Activated naive CD4-positive, alpha-beta T cell treated with anti-CD3 and anti-CD28 coated beads for 36 hours (primary cell): Measurements from ENCODE around the gene ALDH3B1. TPM values are rescaled to one million over a fixed set of nuclear protein-coding genes. Genes with fewer than 3 reads are reported as not detected.
"Not testable (repeated sequence)": the region's sequence is repeated elsewhere in the genome, so short reads cannot be mapped to it uniquely, and the experiment has no call there.

Experiments
- CTCF ChIA-PET: fragments of 350-600 bp; sonication (Branson Sonifier 250); formaldehyde crosslinking; loops from one replicate; lab custom pipeline; 2021; ENCODE audit warnings: antibody characterized with exemption; lab: Charles Lee
- DNase-seq: peaks from one replicate; pipeline ENCODE4 v3.0.0-alpha.2; 2020
- H3K27ac Mint-ChIP-seq: one replicate; pipeline ENCODE4 v1.8.0; 2021; ENCODE audit warnings: mild to moderate bottlenecking, mixed read lengths
- H3K27me3 Mint-ChIP-seq: one replicate; pipeline ENCODE4 v1.8.0; 2021; ENCODE audit warnings: low read depth, mixed read lengths
- H3K36me3 Mint-ChIP-seq: one replicate; pipeline ENCODE4 v1.8.0; 2021; ENCODE audit warnings: low read depth, mixed read lengths
- H3K4me1 Mint-ChIP-seq: one replicate; pipeline ENCODE4 v1.8.0; 2021; ENCODE audit warnings: low read depth, mixed read lengths
- H3K4me3 Mint-ChIP-seq: one replicate; pipeline ENCODE4 v1.8.0; 2021; ENCODE audit warnings: mild to moderate bottlenecking, moderate library complexity, mixed read lengths
- H3K9me3 Mint-ChIP-seq: one replicate; pipeline ENCODE4 v1.8.0; 2021; ENCODE audit warnings: mixed read lengths
- intact Hi-C: fragments of 100-400 bp; cut with micrococcal nuclease; formaldehyde crosslinking; loops from one replicate; pipeline ENCODE4 v1.15.1; 2023
- total RNA-seq, 2 experiments: library from RNA; stranded (reverse); gene quantifications; one replicate each; pipeline ENCODE4 v1.2.3, GENCODE V29; 2021

The ALDH3B1 gene
- total RNA-seq: not detected

- DNase-seq: no peak
- Mint-ChIP-seq H3K27ac (no peak within 1 kb of the TSS), H3K9me3 (no peaks in the 10 kb centered on the region), H3K27me3 (peaks cover 4% of the 10 kb centered on the region), H3K36me3 (no peaks in the 10 kb centered on the region), H3K4me3 (no peak within 1 kb of the TSS), H3K4me1 (peaks cover 10% of the 10 kb centered on the region)
- CTCF ChIA-PET: no interaction called here
- intact Hi-C loops: no loop called here
These were observed at the start of gene ALDH3B1 for GRCh38 chr11:68010090-68011041. Gene ALDH3B1 (plus strand): TSS chr11:68010327. CDS start chr11:68015298, 4,971 bp downstream.

DNA sequence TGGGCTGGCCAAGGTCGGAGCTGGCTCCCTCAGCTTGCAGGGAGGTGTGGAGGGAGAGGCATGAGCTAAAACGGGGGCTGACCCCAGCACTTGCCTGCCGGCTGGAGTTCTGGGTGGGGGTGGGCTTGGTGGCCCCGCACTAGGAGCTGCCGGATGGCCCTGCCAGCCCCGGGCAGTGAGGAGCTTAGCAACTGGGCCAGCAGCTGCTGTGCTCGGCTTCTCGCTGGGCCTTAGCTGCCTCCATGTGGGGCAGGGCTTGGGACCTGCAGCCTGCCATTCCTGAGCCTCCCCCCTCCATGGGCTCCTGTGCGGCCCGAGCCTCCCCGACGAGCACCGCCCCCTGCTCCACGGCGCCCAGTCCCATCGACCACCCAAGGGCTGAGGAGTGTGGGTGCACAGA, 46.9 kb upstream of the ALDH3B1 start:
- CTCF ChIA-PET: interaction anchor here (0.8 kb wide), 1 partner anchor 31 kb away, joined by 3 read pairs; no protein-coding TSS in a partner anchor
- H3K4me1 Mint-ChIP-seq, DNase-seq: not testable (repeated sequence)

DNA sequence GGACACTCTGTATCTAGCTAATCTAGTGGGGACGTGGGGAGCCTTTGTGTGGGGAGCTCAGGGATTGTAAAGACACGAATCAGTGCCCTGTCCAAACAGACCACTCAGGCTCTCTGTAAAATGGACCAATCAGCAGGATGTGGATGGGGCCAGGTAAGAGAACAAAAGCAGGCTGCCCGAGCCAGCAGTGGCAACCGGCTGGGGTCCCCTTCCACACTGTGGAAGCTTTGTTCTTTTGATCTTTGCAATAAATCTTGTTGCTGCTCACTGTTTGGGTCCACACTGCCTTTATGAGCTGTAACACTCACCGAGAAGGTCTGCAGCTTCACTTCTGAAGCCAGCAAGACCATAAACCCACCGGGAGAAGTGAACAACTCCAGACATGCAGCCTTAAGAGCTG, 46.2 kb upstream of the ALDH3B1 start:
- intact Hi-C loops, H3K9me3 Mint-ChIP-seq, DNase-seq, H3K27me3 Mint-ChIP-seq, H3K27ac Mint-ChIP-seq, H3K4me1 Mint-ChIP-seq, H3K36me3 Mint-ChIP-seq, H3K4me3 Mint-ChIP-seq: not testable (repeated sequence)
- CTCF ChIA-PET: interaction anchor here (0.8 kb wide), 1 partner anchor 30 kb away, joined by 3 read pairs; no protein-coding TSS in a partner anchor

More for the DNA sequence above, 46.9 kb upstream of the ALDH3B1 start:
- H3K4me3 Mint-ChIP-seq, intact Hi-C loops, H3K27ac Mint-ChIP-seq, H3K36me3 Mint-ChIP-seq, H3K9me3 Mint-ChIP-seq, H3K27me3 Mint-ChIP-seq: not testable (repeated sequence)

DNA sequence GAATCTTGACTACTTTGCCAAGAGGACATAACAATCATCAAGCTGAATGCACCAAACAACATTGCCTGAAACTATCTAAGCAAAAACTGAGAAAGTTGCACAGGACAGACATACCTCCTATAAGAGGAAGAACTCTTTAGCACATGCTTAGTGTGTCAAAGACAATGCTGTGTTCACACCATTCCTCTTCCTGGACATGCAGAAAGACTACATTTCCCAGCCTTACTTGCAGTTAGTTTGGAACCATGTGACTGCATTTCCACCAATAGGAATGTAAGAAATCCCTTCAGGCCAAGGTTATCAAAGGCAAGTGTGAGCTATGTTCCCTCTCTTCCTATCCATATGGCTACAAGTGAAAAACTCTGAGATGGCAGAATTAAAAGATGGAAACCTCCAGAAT, 45.4 kb upstream of the ALDH3B1 start:
- H3K9me3 Mint-ChIP-seq, H3K4me1 Mint-ChIP-seq: not testable (repeated sequence)
- CTCF ChIA-PET: interaction anchor here (0.6 kb wide), 1 partner anchor 151 kb away, joined by 5 read pairs; no protein-coding TSS in a partner anchor

GRCh38 chr11:67965830-67966348, 44.2 kb upstream of the ALDH3B1 start:
- H3K27me3 Mint-ChIP-seq, H3K4me3 Mint-ChIP-seq, DNase-seq, H3K4me1 Mint-ChIP-seq, intact Hi-C loops, H3K9me3 Mint-ChIP-seq, H3K36me3 Mint-ChIP-seq, H3K27ac Mint-ChIP-seq: not testable (repeated sequence)
- CTCF ChIA-PET: interaction anchor here (0.8 kb wide), 1 partner anchor 10 kb away, joined by 3 read pairs; no protein-coding TSS in a partner anchor

More for the DNA sequence above, 45.4 kb upstream of the ALDH3B1 start:
- H3K36me3 Mint-ChIP-seq, H3K4me3 Mint-ChIP-seq, H3K27me3 Mint-ChIP-seq, intact Hi-C loops, H3K27ac Mint-ChIP-seq, DNase-seq: not testable (repeated sequence)

- CTCF ChIA-PET, H3K27ac Mint-ChIP-seq, H3K4me3 Mint-ChIP-seq, H3K27me3 Mint-ChIP-seq, H3K9me3 Mint-ChIP-seq, DNase-seq, H3K36me3 Mint-ChIP-seq, H3K4me1 Mint-ChIP-seq, intact Hi-C loops: not testable (repeated sequence)
These were observed 35.4 kb upstream of the ALDH3B1 start for GRCh38 chr11:67974746-67975145.

DNA sequence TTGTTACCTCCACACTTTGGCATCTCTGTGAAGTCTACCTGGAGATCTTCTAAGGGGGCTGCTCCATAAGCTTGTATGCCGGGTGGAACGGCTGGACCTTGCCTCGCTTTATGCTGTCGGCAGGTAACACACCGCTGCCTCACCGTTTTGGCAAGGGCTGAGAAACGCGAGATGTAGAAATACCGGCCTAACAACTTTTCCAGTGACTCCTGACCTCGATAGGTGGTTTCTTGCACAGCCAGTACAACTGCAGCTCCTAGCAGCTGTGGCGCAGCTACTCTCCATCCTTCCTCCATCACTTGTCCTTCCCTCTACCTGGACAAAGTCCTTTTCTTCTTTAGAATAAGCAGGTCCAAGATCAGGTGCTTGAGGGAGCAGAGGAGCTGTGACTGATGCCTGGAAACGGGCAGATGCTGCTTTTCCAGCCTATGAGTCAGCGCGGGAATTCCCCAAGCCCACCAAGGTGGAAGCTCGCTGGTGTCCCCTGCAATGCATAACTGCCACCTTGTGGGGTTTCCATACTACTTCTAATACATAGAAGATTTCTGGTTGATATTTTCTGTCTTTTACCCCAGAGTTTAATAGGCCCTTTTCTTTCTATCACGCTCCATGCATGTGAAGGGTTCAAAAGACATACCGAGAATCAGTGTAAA, 31.2 kb upstream of the ALDH3B1 start:
- H3K36me3 Mint-ChIP-seq, H3K27me3 Mint-ChIP-seq, intact Hi-C loops, H3K4me3 Mint-ChIP-seq, DNase-seq, H3K9me3 Mint-ChIP-seq, H3K27ac Mint-ChIP-seq, H3K4me1 Mint-ChIP-seq: not testable (repeated sequence)
- CTCF ChIA-PET: interaction anchor here (0.8 kb wide), 1 partner anchor 208 kb away, joined by 3 read pairs; no protein-coding TSS in a partner anchor

- H3K4me1 Mint-ChIP-seq, DNase-seq, H3K36me3 Mint-ChIP-seq, intact Hi-C loops, H3K4me3 Mint-ChIP-seq, H3K27me3 Mint-ChIP-seq, H3K9me3 Mint-ChIP-seq, H3K27ac Mint-ChIP-seq: not testable (repeated sequence)
- CTCF ChIA-PET: interaction anchor here (1.4 kb wide), 1 partner anchor 25 kb away, joined by 3 read pairs; no protein-coding TSS in a partner anchor
These were observed 28.9 kb upstream of the ALDH3B1 start for GRCh38 chr11:67981226-67981625.

GRCh38 chr11:67982255-67982857, 27.8 kb upstream of the ALDH3B1 start:
- H3K36me3 Mint-ChIP-seq, H3K4me1 Mint-ChIP-seq, H3K4me3 Mint-ChIP-seq, H3K9me3 Mint-ChIP-seq, H3K27ac Mint-ChIP-seq, intact Hi-C loops, H3K27me3 Mint-ChIP-seq, DNase-seq: not testable (repeated sequence)
- CTCF ChIA-PET: interaction anchor here (0.7 kb wide), 1 partner anchor 315 kb away, joined by 3 read pairs; no protein-coding TSS in a partner anchor

DNA sequence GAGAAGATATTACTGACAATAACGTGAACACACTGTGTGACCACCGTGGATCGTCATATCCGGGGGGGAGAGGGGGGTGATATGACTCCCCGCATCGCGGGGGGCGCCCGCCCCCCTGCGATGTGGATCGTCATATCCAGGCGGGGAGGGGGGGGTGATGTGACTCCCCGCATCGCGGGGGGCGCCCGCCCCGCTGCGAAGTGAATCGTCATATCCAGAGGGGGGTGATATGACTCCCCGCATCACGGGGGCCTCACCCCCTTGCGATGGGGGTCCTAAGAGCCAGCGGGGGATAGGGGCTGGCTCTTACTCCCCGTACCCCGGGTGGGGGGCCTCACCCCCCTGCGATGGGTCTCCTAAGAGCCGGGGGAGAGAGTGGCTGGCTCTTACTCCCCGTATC, 26.2 kb upstream of the ALDH3B1 start:
- CTCF ChIA-PET: no interaction called here
- Mint-ChIP-seq H3K27me3 (no peaks in the 10 kb centered on the region), H3K36me3 (no peaks in the 10 kb centered on the region), H3K4me3 (no peak overlapping the region), H3K9me3 (no peaks in the 10 kb centered on the region), H3K27ac (no peak overlapping the region), H3K4me1 (no peaks in the 10 kb centered on the region)
- intact Hi-C loops: no loop called here
- DNase-seq: no peak

GRCh38 chr11:67985302-67985701, 24.8 kb upstream of the ALDH3B1 start:
- CTCF ChIA-PET, H3K36me3 Mint-ChIP-seq, H3K27ac Mint-ChIP-seq, H3K4me1 Mint-ChIP-seq, H3K4me3 Mint-ChIP-seq, H3K9me3 Mint-ChIP-seq, H3K27me3 Mint-ChIP-seq, intact Hi-C loops, DNase-seq: not testable (repeated sequence)
